Pancreas (tissue), 10 donors: Measurements from ENCODE around the gene GALNT7. TPM values are rescaled to one million over a fixed set of nuclear protein-coding genes. Genes with fewer than 3 reads are reported as not detected.
"Not testable (repeated sequence)": the region's sequence is repeated elsewhere in the genome, so short reads cannot be mapped to it uniquely, and the experiment has no call there.

ENCODE experiments used
- ATAC-seq, 4 donors: fragments of 200-7000 bp; cut with Tn5 transposase; one replicate each; pipeline versions ENCODE4 v1.8.0 to v1.9.1; 2020; ENCODE audit warnings: mild to moderate bottlenecking in 4 of 4, moderate library complexity in 4 of 4
- DNase-seq, 6 donors: peaks; one replicate each; pipeline ENCODE4 v3.0.0-alpha.2; 2020
- FAIRE-seq: peaks from 2 replicates; lab custom pipeline; 2012; peaks lifted over from hg19 to GRCh38; lab: Jason Lieb, UNC
- H3K27ac ChIP-seq, 4 donors: fragments of 200-600 bp; sonication (generic); 1 replicate in 3 of 4; 2 replicates in 1 of 4; pipeline versions ENCODE4 v1.5.0 to v1.8.0; 2020
- H3K27me3 ChIP-seq, 4 donors: fragments of 200-600 bp; one replicate each; pipeline ENCODE4 v1.8.0; 2021
- H3K36me3 ChIP-seq, 3 donors: fragments of 200-600 bp; sonication (generic) in 1 of 3; one replicate each; pipeline versions ENCODE4 v1.5.0 to v1.8.0; 2020 to 2021
- H3K4me1 ChIP-seq, 3 donors: fragments of 200-600 bp; one replicate each; pipeline ENCODE4 v1.8.0; 2021
- H3K4me3 ChIP-seq, 4 donors: fragments of 200-600 bp; sonication (generic) in 2 of 4; one replicate each; pipeline versions ENCODE4 v1.5.0 to v1.8.0; 2020 to 2021
- H3K9me3 ChIP-seq, 4 donors: fragments of 200-600 bp; one replicate each; pipeline ENCODE4 v1.8.0; 2021
- CTCF ChIP-seq, 4 donors: fragments of 200-600 bp; sonication (generic) in 3 of 4; IDR thresholded peaks; one replicate each; pipeline versions ENCODE4 v1.5.0 to v1.8.0; 2021; ENCODE audit warnings: antibody characterized with exemption in 4 of 4
- WGBS, 2 donors: extraction: QIAGEN DNeasy Blood & Tissue Kit; methylation state at CpG; one replicate each; pipeline ENCODE4 v1.1.7; 2013; 5-methylcytosine and 5-hydroxymethylcytosine counted together
- intact Hi-C, 3 donors: fragments of 100-400 bp; cut with DNase I; formaldehyde crosslinking; loops; one replicate each; pipeline versions ENCODE4 v1.11.1 to v1.14.2; 2022
- polyA plus RNA-seq, 2 donors: library from polyadenylated mRNA; stranded (reverse); fragments of 200-250 nt; gene quantifications; one replicate each; pipeline ENCODE4 v1.2.3, GENCODE V29; 2013
- total RNA-seq, 6 donors: library from RNA; stranded (reverse); fragmentation: NEBNext Ultra II Directional in 4 of 6; extraction: Animal tissue kit (Norgen Biotek cat#: 25700) in 4 of 6; gene quantifications; one replicate each; pipeline versions ENCODE4 v1.2.1 to v1.2.4, GENCODE V29; 2021 to 2023
- donor health status: healthy with polysubstance abuse.
- donor health status: DM: no; HTN: no; CAD: no; lungs with moderate emphysema.
- donor health status: DM: no; HTN: no; CAD: no.
- donor health status: control.
- donor health status: control.
- donor health status: Bipolar disorder and iron deficiency.
- donor health status: DM: yes; HTN: yes; CAD: no.
- donor health status: DM: no; HTN: no; CAD: no.
- donor health status: DM: no; HTN: no; CAD: no.
- donor health status: DM: yes; HTN: yes; CAD: no.

Gene GALNT7
- total and polyA plus RNA-seq, 8 donors, result 5.7 to 31.2 (median 23.0) TPM

- FAIRE-seq (no peak), DNase-seq (no peak), ATAC-seq (no peak)
- Histone ChIP-seq H3K27ac (no peak overlapping the region), H3K4me1 (peaks cover 0 to 8% (median 0%) of the 10 kb centered on the region in 3 donors), H3K36me3 (no peaks in the 10 kb centered on the region), H3K27me3 (no peaks in the 10 kb centered on the region), H3K9me3 (no peaks in the 10 kb centered on the region), H3K4me3 (no peak overlapping the region)
- intact Hi-C loops, result no loop called here
- no peak for TF ChIP-seq CTCF (IDR thresholded peaks at IDR 0.05)
Measured at GRCh38 chr4:173218411-173219125, 50.0 kb downstream of the GALNT7 start.

- H3K4me3 ChIP-seq, FAIRE-seq, DNase-seq, H3K4me1 ChIP-seq, ATAC-seq, intact Hi-C loops, H3K27me3 ChIP-seq, H3K9me3 ChIP-seq, H3K36me3 ChIP-seq, H3K27ac ChIP-seq: not testable (repeated sequence)
- 70 to 76% methylated on average over 4 of the region's 4 CpGs for WGBS, 2 donors
Measured at GRCh38 chr4:173219126-173219437, 50.5 kb downstream of the GALNT7 start.

GRCh38 chr4:173223743-173224142 lies 55.1 kb downstream of the GALNT7 start:
- no peak for TF ChIP-seq CTCF (IDR thresholded peaks at IDR 0.05)
- intact Hi-C loops, result no loop called here
- ATAC-seq (no peak), FAIRE-seq (no peak), DNase-seq (no peak)
- Histone ChIP-seq H3K9me3 (no peaks in the 10 kb centered on the region), H3K36me3 (no peaks in the 10 kb centered on the region), H3K4me1 (no peaks in the 10 kb centered on the region), H3K27me3 (no peaks in the 10 kb centered on the region), H3K27ac (no peak overlapping the region), H3K4me3 (no peak overlapping the region)
- 74 to 79% methylated on average over 3 of the region's 3 CpGs for WGBS, 2 donors

- 84 to 85% methylated on average over 4 of the region's 4 CpGs for WGBS, 2 donors
- no peaks in the 10 kb centered on the region for H3K9me3 ChIP-seq
Measured at GRCh38 chr4:173226401-173226888, 57.8 kb downstream of the GALNT7 start.

GRCh38 chr4:173227756-173228155 lies 59.1 kb downstream of the GALNT7 start:
- ATAC-seq, result no peak
- no peak overlapping the region for H3K4me3 ChIP-seq
- intact Hi-C loops, result no loop called here
- FAIRE-seq, result no peak
- no peaks in the 10 kb centered on the region for H3K27me3 ChIP-seq
- WGBS, 2 donors, result 92 to 95% methylated on average over 2 of the region's 2 CpGs
- no peaks in the 10 kb centered on the region for H3K9me3 ChIP-seq
- TF ChIP-seq CTCF (IDR thresholded peaks at IDR 0.05), result no peak
- H3K27ac ChIP-seq, result no peak overlapping the region
- H3K36me3 ChIP-seq, result no peaks in the 10 kb centered on the region
- no peaks in the 10 kb centered on the region for H3K4me1 ChIP-seq
- no peak for DNase-seq

More at GRCh38 chr4:173226401-173226888, 57.8 kb downstream of the GALNT7 start:
- DNase-seq, result no peak
- ATAC-seq, result no peak
- intact Hi-C loops, result no loop called here
- Histone ChIP-seq H3K36me3 (no peaks in the 10 kb centered on the region), H3K4me3 (no peak overlapping the region), H3K4me1 (no peaks in the 10 kb centered on the region), H3K27ac (no peak overlapping the region), H3K27me3 (no peaks in the 10 kb centered on the region)
- no peak for FAIRE-seq
- no peak for TF ChIP-seq CTCF (IDR thresholded peaks at IDR 0.05)
